COLO668 (cell line): ENCODE measurements around the gene HDAC10.

Experiments used
- DNase-seq: peaks from one replicate; lab custom pipeline; 2025; ENCODE audit not compliant: unreplicated experiment; lab: John Stamatoyannopoulos, UW

The HDAC10 gene

GRCh38 chr22:50271519-50271970 lies 20.5 kb upstream of the HDAC10 start:
- DNase-seq, result peak; percentile 90

DNA sequence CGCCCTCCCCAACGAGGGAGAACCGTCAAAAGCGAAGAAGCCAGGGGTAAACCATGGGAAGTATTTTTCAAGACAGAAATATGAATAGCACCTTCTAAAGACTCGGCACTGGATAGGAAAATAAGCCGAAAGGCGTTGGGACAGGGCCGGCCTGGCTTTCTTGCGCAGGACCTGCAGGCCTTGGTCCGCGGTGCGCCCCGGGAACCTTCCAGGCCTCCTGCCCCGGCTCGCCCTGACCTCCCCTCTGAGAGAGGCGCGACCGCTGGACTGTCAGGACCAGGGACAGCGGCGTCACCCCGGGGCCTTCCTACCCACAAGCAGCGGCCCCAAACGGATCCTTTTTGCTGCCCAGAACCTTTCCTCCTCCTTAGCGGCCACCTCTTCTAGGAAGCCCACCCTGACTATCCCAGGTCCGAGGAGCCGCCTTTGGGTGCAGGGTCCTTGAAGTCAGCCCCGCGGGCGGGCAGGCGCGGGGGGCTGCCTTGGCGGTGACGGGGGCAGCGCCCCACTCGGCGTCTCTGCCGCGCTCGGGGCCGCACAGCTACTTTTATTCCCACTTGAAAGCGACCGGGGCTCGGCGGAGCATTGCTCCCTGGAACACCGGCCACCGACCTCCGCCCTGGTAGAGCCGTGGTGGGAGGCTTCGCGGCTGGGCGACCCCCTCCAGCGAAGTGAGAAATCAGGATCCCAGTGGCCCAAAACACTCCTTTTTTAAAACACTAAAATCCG lies 19.8 kb upstream of the HDAC10 start:
- DNase-seq, result peak; percentile 38

GRCh38 chr22:50269970-50270665 lies 19.1 kb upstream of the HDAC10 start, which contains the start of gene MAPK11:
MAPK11 (minus strand) TSS chr22:50270380; CDS start chr22:50270292, 88 bp downstream.
- DNase-seq, result peak; percentile 62

- DNase-seq, result no peak
Observed at GRCh38 chr22:50269573-50269969, 18.5 kb upstream of the HDAC10 start.

DNA sequence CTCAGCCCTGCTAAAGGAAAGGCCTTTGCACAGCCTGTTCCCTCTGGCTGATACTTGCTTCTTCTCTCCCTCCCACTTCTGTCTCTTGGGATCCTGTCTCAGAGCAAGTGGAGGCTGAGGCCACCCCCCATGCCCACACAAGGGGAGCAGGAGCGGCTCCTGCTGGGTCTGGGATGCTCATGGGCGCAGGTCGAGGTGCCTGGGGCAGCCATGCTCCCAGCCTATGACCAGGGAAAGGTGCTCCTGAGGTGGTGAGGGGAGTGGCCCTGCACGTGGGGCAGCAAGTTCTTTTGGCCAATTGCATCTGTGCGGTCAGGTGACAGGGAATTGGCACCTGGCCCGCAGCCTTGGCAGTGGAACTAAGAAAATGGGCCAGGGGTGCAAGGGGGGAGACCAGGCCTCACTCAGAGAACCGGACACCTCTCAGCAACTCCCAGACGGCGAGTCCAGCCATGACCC lies 17.6 kb upstream of the HDAC10 start:
- peak; percentile 65 for DNase-seq

- DNase-seq, result peak; percentile 29
Observed at GRCh38 chr22:50267591-50268390, 16.7 kb upstream of the HDAC10 start.

GRCh38 chr22:50266994-50267393 lies 15.9 kb upstream of the HDAC10 start:
- DNase-seq, result no peak

DNA sequence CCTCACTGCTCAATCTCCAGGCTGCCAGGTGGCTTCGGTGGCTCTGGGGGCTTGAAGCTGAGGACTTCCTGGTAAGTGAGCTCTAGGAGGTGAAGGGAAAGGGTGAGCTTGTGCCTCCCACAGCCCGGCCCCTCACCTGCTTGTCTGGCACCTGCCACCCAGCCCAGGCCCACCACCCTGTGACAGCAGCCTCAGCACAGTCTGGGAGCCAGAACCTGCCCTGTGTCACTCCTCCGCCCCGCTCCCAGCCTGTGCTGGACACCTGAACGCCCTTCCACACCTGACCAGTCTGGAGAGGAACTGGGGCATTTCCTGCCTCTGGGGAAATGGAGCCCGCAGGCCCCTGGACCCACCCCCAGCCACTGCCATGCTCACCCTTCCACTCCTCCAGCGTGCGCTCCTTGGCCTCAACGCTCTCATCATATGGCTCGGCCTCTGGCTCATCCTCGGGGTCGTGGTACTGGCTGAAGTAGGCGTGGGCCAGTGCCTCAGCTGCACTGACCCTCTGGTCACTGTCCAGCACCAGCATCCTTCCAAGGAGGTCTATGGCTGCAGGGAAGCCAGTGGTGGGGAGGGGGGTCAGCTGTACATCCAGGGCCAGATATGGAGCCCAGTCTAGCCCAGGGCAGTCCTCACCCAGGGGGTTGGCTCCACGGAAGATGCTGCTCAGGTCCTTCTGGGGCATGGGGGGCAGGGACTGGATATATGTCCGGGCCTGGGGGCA lies 14.0 kb upstream of the HDAC10 start:
- peak; percentile 17 for DNase-seq

- DNase-seq, result no peak
Observed at GRCh38 chr22:50264104-50264745, 13.2 kb upstream of the HDAC10 start.

DNA sequence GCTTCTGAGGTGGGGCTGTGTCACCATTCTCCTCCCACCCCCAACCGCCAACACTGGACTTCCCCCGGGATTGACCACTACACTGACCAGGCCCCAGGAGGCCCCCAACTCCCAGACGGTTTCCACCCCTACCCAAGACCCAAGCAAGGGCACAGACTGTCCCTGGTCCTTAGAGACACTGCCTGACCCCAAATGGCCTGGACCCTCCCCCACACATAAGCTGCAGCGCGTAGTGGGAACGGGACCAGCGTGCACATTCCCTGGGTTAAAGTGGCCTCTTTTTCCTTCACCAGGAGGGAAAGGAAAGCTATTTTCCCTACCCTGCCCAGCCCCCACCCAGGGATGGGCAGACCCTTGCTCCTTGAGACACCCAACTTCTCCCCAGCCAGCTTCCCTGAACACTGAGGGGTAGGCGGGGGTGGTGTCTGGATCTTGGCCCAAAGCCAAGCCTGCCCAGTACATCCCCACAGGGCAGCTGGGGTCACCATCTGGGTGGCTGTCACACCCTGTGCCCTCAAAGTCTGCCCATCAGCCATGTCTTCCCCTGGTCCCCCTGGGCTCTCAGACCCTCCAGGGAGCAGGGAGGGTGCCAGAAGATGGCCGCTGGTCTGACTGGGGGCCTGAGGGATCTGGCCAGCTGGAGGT lies 12.0 kb upstream of the HDAC10 start:
- no peak for DNase-seq

DNA sequence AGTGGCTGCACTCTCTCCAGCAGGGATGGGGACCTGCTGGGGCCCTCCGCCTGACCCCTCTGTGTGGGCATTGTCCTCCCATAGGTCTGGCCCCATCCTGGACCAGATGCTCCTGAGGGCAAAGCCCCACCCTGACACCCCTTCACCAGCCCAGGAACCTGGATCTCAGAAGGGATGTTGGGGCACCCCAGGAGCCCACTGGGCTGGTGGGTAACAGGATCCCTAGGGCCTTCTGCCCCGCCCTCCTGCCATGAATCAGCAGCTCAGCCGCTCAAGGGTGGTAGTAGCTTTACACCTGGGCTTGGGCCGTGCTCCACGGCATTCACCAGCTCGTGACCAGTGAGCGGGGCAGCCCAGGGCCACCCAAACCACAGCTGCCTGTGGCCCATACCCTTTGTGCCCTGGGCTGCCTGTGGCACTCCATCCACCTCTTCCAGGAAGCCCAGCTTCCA lies 11.4 kb upstream of the HDAC10 start:
- peak; percentile 77 for DNase-seq

- DNase-seq, result peak; percentile 77
Observed at GRCh38 chr22:50261615-50262459, 10.8 kb upstream of the HDAC10 start, which contains the start of gene MAPK12. MAPK12 (minus strand) TSS chr22:50261683; CDS start chr22:50261509, 174 bp downstream.

GRCh38 chr22:50260801-50261614 lies 9.9 kb upstream of the HDAC10 start:
- DNase-seq, result peak; percentile 75

DNA sequence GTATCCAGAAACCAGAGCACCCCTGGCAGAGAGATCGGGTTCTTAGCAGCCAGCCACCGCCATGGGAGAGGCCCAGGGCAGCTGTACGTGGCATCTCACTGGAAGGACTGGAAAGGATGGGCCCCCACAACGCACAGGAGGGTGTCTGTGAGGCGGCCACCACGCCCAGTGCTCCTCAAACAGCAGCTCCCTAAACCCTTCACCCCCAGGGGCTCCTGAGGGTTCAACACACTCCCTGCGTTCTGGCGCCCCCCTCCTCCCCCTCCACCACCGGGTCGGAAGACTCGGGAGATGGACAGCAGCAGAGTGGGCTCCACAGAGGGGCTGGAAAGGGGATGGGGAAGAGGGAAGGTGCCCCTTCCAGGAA lies 9.4 kb upstream of the HDAC10 start:
- DNase-seq, result peak; percentile 39

GRCh38 chr22:50259302-50259701 lies 8.2 kb upstream of the HDAC10 start:
- no peak for DNase-seq

GRCh38 chr22:50258361-50259292 lies 7.6 kb upstream of the HDAC10 start:
- no peak for DNase-seq
